Suppressor macrophage treated with lipopolysaccharide for 1 hour (primary cell): Measurements from ENCODE around the gene CYP2A7.
A peak's percentile ranks its signal among the peaks of the same experiment; 100 is the strongest.
"Not testable (repeated sequence)": the region's sequence is repeated elsewhere in the genome, so short reads cannot be mapped to it uniquely, and the experiment has no call there.

ENCODE experiments used
- DNase-seq, 3 donors: peaks; one replicate each; pipeline ENCODE4 v3.0.0-alpha.2; 2020 to 2022

The CYP2A7 gene

GRCh38 chr19:40838477-40838876, 43.6 kb downstream of the CYP2A7 start:
- not testable (repeated sequence) for DNase-seq

GRCh38 chr19:40836754-40837429, 45.1 kb downstream of the CYP2A7 start:
- DNase-seq, result no peak

- not testable (repeated sequence) for DNase-seq
Observed at GRCh38 chr19:40833728-40834533, 48.1 kb downstream of the CYP2A7 start.

DNA sequence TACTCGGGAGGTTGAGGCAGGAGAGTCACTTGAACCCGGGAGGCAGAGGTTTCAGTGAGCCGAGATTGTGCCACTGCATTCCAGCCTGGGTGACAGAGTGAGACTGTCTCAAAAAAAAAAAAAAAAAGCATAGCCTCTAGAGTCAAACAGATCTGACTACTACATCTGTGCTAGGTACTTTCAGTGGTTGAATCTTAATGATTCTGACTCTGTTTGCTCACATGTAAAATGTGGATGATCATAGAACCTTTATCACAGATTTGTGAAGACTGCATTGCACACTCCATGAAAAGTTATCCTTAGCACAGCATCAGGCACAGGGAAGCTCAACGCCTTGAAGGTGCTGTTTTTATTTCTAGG, 49.6 kb downstream of the CYP2A7 start:
- DNase-seq, result not testable (repeated sequence)

GRCh38 chr19:40831502-40832430, 50.3 kb downstream of the CYP2A7 start:
- DNase-seq, result peak; percentile 40 to 59 (median 57)

DNA sequence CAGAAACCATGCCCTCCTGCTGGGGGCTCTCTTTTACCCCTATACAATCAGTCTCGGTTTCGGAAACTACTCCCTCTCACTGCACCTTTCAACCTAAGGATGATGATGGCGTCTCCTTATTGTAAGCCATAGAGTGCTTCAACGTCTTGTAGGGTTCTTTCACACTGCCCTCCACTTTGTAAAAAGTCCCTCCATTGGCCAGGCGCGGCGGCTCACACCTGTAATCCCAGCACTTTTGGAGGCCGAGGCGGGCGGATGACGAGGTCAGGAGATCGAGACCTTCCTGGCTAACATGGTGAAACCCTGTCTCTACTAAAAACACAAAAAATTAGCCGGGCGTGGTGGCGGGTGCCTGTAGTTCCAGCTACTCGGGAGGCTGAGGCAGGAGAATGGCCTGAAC, 51.3 kb downstream of the CYP2A7 start:
- DNase-seq, result not testable (repeated sequence)

DNA sequence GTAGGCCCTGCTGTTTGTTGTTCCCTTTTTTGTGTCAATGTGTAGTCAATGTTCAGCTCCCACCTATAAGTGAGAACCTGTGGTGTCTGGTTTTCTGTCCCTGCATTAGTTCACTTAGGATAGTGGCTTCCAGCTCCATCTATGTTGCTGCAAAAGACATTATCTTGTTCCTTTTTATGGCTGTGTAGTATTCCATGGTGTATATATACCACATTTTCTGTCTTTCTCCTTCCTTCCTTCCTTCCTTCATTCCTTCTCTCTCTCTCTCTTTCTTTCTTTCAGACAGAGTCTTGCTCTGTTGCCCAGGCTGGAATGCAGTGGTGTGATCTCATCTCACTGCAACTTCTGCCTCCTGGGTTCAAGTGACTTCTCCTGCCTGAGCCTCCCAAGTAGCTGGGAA, 52.8 kb downstream of the CYP2A7 start:
- DNase-seq, result no peak

DNA sequence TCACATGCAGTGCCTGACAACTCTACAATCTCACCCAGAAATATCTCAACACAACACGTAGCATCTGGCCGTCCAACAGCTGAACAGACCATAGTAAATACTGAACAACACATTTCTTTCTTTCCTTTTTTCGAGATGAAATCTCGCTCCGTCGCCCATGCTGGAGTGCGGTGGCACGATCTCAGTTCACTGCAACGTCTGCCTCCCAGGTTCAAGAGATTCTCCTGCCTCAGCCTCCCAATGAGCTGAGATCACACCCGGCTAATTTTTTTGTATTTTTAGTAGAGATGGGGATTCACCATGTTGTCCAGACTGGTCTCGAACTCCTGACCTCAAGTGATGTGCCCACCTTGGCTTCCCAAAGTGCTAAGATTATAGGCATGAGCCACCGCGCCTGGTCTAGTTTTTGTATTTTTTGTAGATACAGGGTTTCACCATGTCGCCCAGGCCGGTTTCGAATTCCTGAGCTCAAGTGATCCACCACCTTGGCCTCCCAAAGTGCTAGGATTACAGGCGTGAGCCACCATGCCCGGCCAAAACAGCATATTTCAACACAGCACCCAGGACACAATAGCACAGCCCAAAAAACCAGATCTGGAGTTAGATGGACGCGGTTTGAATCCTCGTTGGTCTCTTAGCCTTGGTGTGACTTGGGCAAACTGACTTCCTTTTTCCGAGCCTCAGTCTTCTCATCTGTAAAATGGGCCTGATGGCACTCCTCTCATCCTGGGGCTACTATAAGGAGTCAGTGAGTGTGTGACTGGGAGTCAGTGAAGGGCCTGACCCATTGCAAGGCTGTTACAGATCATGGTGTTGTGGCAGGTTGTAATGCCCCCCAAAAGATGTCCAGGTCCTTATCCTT, 54.4 kb downstream of the CYP2A7 start:
- no peak for DNase-seq

GRCh38 chr19:40826699-40827385, 55.2 kb downstream of the CYP2A7 start:
- not testable (repeated sequence) for DNase-seq

GRCh38 chr19:40826312-40826698, 55.7 kb downstream of the CYP2A7 start:
- DNase-seq, result not testable (repeated sequence)

- not testable (repeated sequence) for DNase-seq
Observed at GRCh38 chr19:40825460-40826095, 56.5 kb downstream of the CYP2A7 start.
